Measurements from ENCODE around the gene PRKG1. TPM values are rescaled to one million over a fixed set of nuclear protein-coding genes. Genes with fewer than 3 reads are reported as not detected.

PRKG1 gene
- total and polyA plus RNA-seq, 2 experiments from 2014 or later = 18.2 to 21.1 TPM

- Mint-ChIP-seq H3K27me3 (ENCODE audit: insufficient read depth, low read depth, poor library complexity) (peaks cover 2% of the 10 kb centered on the region), H3K4me3 (no peak overlapping the region), H3K36me3 (ENCODE audit: low read depth) (no peaks in the 10 kb centered on the region), H3K27ac (no peak overlapping the region), H3K4me1 (peaks cover 6% of the 10 kb centered on the region; the same call in 2 of the 3 replicates), H3K9me3 (no peaks in the 10 kb centered on the region)
- no peak for DNase-seq (ENCODE audit: low spot score)
- no peaks in the 10 kb centered on the region for H3K4me1 ChIP-seq (ENCODE audit: insufficient read depth)
- no peaks in the 10 kb centered on the region for H3K79me2 ChIP-seq (replicated peaks; ENCODE audit: insufficient read depth)
- H3K4me3 ChIP-seq = no peak overlapping the region
- no peak overlapping the region for H3K27ac ChIP-seq (ENCODE audit: low read depth)
- no peak overlapping the region for H3K4me2 ChIP-seq
- TF ChIP-seq, protein P1, sequence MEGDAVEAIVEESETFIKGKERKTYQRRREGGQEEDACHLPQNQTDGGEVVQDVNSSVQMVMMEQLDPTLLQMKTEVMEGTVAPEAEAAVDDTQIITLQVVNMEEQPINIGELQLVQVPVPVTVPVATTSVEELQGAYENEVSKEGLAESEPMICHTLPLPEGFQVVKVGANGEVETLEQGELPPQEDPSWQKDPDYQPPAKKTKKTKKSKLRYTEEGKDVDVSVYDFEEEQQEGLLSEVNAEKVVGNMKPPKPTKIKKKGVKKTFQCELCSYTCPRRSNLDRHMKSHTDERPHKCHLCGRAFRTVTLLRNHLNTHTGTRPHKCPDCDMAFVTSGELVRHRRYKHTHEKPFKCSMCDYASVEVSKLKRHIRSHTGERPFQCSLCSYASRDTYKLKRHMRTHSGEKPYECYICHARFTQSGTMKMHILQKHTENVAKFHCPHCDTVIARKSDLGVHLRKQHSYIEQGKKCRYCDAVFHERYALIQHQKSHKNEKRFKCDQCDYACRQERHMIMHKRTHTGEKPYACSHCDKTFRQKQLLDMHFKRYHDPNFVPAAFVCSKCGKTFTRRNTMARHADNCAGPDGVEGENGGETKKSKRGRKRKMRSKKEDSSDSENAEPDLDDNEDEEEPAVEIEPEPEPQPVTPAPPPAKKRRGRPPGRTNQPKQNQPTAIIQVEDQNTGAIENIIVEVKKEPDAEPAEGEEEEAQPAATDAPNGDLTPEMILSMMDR (conservative IDR thresholded peaks at IDR 0.05; ENCODE audit: low read depth in 2 of 2) = no peak
- no peaks in the 10 kb centered on the region for H3F3A ChIP-seq (replicated peaks; ENCODE audit: low read depth)
- H3K36me3 ChIP-seq (ENCODE audit: insufficient read depth) = no peaks in the 10 kb centered on the region
- ATAC-seq = no peak
- no peak overlapping the region for H2AFZ ChIP-seq
- no peaks in the 10 kb centered on the region for H4K20me1 ChIP-seq (replicated peaks; ENCODE audit: insufficient read depth)
- no peaks in the 10 kb centered on the region for H3K27me3 ChIP-seq (ENCODE audit: insufficient read depth)
- 0 out of 2 replicates have a peak, but pooled peaks cover 5% of the 10 kb centered on the region for H3K9me2 ChIP-seq (ENCODE audit: insufficient read depth)
Measured at GRCh38 chr10:51386248-51386885, 312.1 kb downstream of the PRKG1 start.

DNA sequence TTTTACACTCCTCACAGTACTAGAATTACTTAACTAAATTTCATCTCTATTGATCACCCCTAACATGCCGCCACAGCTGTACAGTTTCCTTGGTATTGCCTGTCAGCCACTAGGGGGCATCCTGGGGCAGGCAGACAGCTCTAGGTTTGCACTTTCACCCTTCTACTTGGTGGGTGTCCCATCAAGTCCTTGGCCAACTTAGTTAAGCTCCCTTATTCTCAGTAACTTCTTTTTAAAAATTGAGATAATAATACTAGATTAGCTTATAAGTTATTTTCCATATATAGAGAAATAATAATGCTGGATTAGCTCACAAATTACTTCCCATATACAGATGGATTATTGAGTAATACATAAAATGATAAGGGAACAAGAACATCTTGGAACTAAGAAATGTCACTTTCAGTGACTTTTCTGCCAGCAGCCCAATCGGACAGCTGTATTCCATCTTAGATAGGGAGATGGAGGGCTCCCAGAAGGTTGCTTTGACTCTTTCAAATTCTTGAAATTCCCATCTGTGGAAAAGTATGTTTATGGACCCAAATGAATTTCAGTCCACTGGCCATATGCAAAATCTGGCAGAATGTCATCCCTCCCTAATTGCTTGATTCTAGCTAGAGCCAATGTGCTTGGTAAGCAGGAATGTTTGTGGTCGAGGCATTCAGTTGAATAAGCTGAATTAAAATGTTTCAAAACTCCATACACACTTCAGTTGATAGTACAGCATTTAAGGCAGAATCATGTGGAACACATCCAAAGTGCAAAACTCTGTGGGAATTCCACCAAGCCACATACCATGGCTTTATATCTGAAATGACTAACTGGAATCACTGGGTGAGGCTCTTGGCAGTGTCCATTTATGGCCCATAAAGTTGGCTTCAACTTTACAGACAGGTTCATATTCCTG, 315.4 kb downstream of the PRKG1 start:
- Histone ChIP-seq H4K20me1 (replicated peaks; ENCODE audit: insufficient read depth) (no peaks in the 10 kb centered on the region), H3F3A (replicated peaks; ENCODE audit: low read depth) (no peaks in the 10 kb centered on the region), H3K4me2 (no peak overlapping the region), H3K27ac (ENCODE audit: low read depth) (no peak overlapping the region), H3K79me2 (replicated peaks; ENCODE audit: insufficient read depth) (no peaks in the 10 kb centered on the region), H2AFZ (no peak overlapping the region), H3K27me3 (ENCODE audit: insufficient read depth) (no peaks in the 10 kb centered on the region), H3K4me1 (ENCODE audit: insufficient read depth) (no peaks in the 10 kb centered on the region), H3K4me3 (no peak overlapping the region), H3K36me3 (ENCODE audit: insufficient read depth) (no peaks in the 10 kb centered on the region), H3K9me2 (ENCODE audit: insufficient read depth) (no peaks in the 10 kb centered on the region)
- DNase-seq (ENCODE audit: low spot score) (peak; percentile 78), ATAC-seq (peak; percentile 95)
- H3K27me3 Mint-ChIP-seq (ENCODE audit: insufficient read depth, low read depth, poor library complexity) = peaks cover 2% of the 10 kb centered on the region
- peaks cover 5% of the 10 kb centered on the region; the same call in 1 of the 3 replicates for H3K36me3 Mint-ChIP-seq (ENCODE audit: low read depth)
- TF ChIP-seq ZNF462 (CRISPR knock-in tag; IDR thresholded peaks at IDR 0.05) (0 out of 2 replicates have a peak, but pooled peaks have one; percentile 15), ETS1 (IDR thresholded peaks at IDR 0.05) (no peak), NANOG (IDR thresholded peaks at IDR 0.05; ENCODE audit: borderline replicate concordance) (0 out of 2 replicates have a peak, but pooled peaks have one; percentile 7)
- TF ChIP-seq, protein P1 (conservative IDR thresholded peaks at IDR 0.05; ENCODE audit: low read depth in 2 of 2) = peak; percentile 96 to 97
- H3K27ac Mint-ChIP-seq = no peak overlapping the region
- H3K4me3 Mint-ChIP-seq = no peak overlapping the region
- H3K9me3 Mint-ChIP-seq = peaks cover 8% of the 10 kb centered on the region; the same call in 2 of the 3 replicates
- H3K4me1 Mint-ChIP-seq = peaks cover 4% of the 10 kb centered on the region; the same call in 2 of the 3 replicates

Data from GM23338 (cell line).